IMR-90 (cell line): Measurements from ENCODE around the gene TGM6.

ENCODE experiments used
- CTCF ChIP-seq: conservative IDR thresholded peaks from 2 replicates; pipeline ENCODE4 v1.5.1; 2012; ENCODE audit warnings: mild to moderate bottlenecking, low read depth, low read length, improper control_type of control experiment
- MAZ ChIP-seq: IDR thresholded peaks from 2 replicates; pipeline ENCODE4 v1.6.1; 2012; ENCODE audit warnings: low read depth, mild to moderate bottlenecking, low read length, improper control_type of control experiment, moderate library complexity, borderline replicate concordance
- POLR2A ChIP-seq: IDR thresholded peaks from 2 replicates; pipeline ENCODE4 v1.6.1; 2012; ENCODE audit warnings: mild to moderate bottlenecking, low read depth, low read length
- RAD21 ChIP-seq: IDR thresholded peaks from 2 replicates; pipeline ENCODE4 v1.6.1; 2012; ENCODE audit warnings: low read length, improper control_type of control experiment
- SMC3 ChIP-seq: fragments of 150-350 bp; IDR thresholded peaks from 2 replicates; pipeline ENCODE4 v1.6.1; 2016; ENCODE audit warnings: low read depth, mild to moderate bottlenecking, antibody characterized with exemption, low read length, moderate library complexity
- TF ChIP-seq, protein P1 (sequence below): fragments of 150-350 bp; IDR thresholded peaks from 2 replicates; pipeline ENCODE4 v1.6.1; 2017; ENCODE audit warnings: mild to moderate bottlenecking, antibody characterized with exemption, low read length, low read depth

GRCh38 chr20:2397595-2398145, 17.0 kb downstream of the TGM6 start:
- TF ChIP-seq CTCF = no peak
- TF ChIP-seq SMC3 = no peak
- no peak for TF ChIP-seq RAD21
- no peak for TF ChIP-seq POLR2A
- TF ChIP-seq, protein P1, sequence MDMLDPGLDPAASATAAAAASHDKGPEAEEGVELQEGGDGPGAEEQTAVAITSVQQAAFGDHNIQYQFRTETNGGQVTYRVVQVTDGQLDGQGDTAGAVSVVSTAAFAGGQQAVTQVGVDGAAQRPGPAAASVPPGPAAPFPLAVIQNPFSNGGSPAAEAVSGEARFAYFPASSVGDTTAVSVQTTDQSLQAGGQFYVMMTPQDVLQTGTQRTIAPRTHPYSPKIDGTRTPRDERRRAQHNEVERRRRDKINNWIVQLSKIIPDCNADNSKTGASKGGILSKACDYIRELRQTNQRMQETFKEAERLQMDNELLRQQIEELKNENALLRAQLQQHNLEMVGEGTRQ = no peak
- no peak for TF ChIP-seq MAZ
